Sigmoid colon (tissue), 7 donors: Measurements from ENCODE around the gene CDHR5. TPM values are rescaled to one million over a fixed set of nuclear protein-coding genes. Genes with fewer than 3 reads are reported as not detected.

Experiments used
- DNase-seq: peaks from one replicate; pipeline ENCODE4 v3.0.0-alpha.2; 2019
- H3K27ac ChIP-seq, 4 donors: fragments of 200-600 bp; sonication (generic); one replicate each; pipeline ENCODE4 v1.5.1; 2016 to 2019; ENCODE audit warnings: mild to moderate bottlenecking in 1 of 4
- H3K27me3 ChIP-seq, 3 donors: fragments of 200-600 bp; sonication (generic); one replicate each; pipeline ENCODE4 v1.5.1; 2019; ENCODE audit warnings: mild to moderate bottlenecking in 1 of 3
- H3K36me3 ChIP-seq, 4 donors: fragments of 200-600 bp; sonication (generic); one replicate each; pipeline ENCODE4 v1.5.1; 2016 to 2019
- H3K4me1 ChIP-seq, 4 donors: fragments of 200-600 bp; sonication (generic); one replicate each; pipeline ENCODE4 v1.5.1; 2017 to 2019
- H3K4me3 ChIP-seq, 4 donors: fragments of 200-600 bp; sonication (generic); one replicate each; pipeline ENCODE4 v1.5.1; 2017 to 2019; ENCODE audit warnings: mild to moderate bottlenecking in 2 of 4, moderate library complexity in 1 of 4
- H3K9me3 ChIP-seq, 4 donors: fragments of 200-600 bp in 3 of 4; sonication (generic) in 3 of 4; one replicate each; pipeline versions ENCODE4 v1.5.1 to v1.6.1; 2013 to 2019
- CTCF ChIP-seq, 4 experiments: fragments of 450-650 bp in 3 of 4; fragments of 200-600 bp in 1 of 4; IDR thresholded peaks; one replicate each; pipeline ENCODE4 v1.5.1; 2016 to 2019; ENCODE audit warnings: antibody characterized with exemption in 4 of 4, mild to moderate bottlenecking in 3 of 4, moderate library complexity in 2 of 4
- EP300 ChIP-seq, 4 donors: sonication (generic); formaldehyde crosslinking; IDR thresholded peaks; one replicate each; pipeline ENCODE4 v1.6.1; 2017; ENCODE audit warnings: antibody characterized with exemption in 4 of 4
- POLR2A ChIP-seq, 2 donors: fragments of 450-650 bp; IDR thresholded peaks; one replicate each; pipeline ENCODE4 v1.6.1; 2016; ENCODE audit warnings: antibody characterized with exemption in 2 of 2, mild to moderate bottlenecking in 2 of 2, moderate library complexity in 2 of 2
- POLR2AphosphoS5 ChIP-seq, 4 donors: sonication (generic); formaldehyde crosslinking; IDR thresholded peaks; one replicate each; pipeline ENCODE4 v1.6.1; 2017; ENCODE audit warnings: antibody characterized with exemption in 4 of 4
- WGBS, 2 donors: extraction: QIAGEN DNeasy Blood & Tissue Kit; methylation state at CpG; one replicate each; pipeline ENCODE4 v1.1.7; 2013; 5-methylcytosine and 5-hydroxymethylcytosine counted together
- intact Hi-C: fragments of 100-400 bp; cut with DNase I; formaldehyde crosslinking; loops from one replicate; pipeline ENCODE4 v1.15.1; 2023
- polyA plus RNA-seq, 3 donors: library from polyadenylated mRNA; stranded (reverse); fragments of 200-250 nt; gene quantifications; one replicate each; pipeline ENCODE4 v1.2.3, GENCODE V29; 2013
- total RNA-seq, 4 donors: library from RNA; depleted of rRNA; stranded (reverse); fragments of >200 nt; gene quantifications; one replicate each; pipeline ENCODE4 v1.1.0, GENCODE V29; 2016
- donor health status: healthy with polysubstance abuse.
- donor health status: Bipolar disorder and iron deficiency.
- donor health status: healthy.

Gene CDHR5
- total and polyA plus RNA-seq, 7 donors: 1.8 to 136 (median 18.0) TPM; not detected in 2

- Histone ChIP-seq H3K27ac (no peak overlapping the region), H3K9me3 (no peaks in the 10 kb centered on the region), H3K36me3 (peaks cover 21 to 100% (median 67%) of the 10 kb centered on the region in 4 donors), H3K27me3 (no peaks in the 10 kb centered on the region), H3K4me3 (no peak overlapping the region), H3K4me1 (no peaks in the 10 kb centered on the region)
- TF ChIP-seq CTCF (IDR thresholded peaks at IDR 0.05) (no peak), POLR2A (IDR thresholded peaks at IDR 0.05) (no peak), POLR2AphosphoS5 (IDR thresholded peaks at IDR 0.05) (no peak), EP300 (IDR thresholded peaks at IDR 0.05) (no peak)
- 97 to 98% methylated on average over 22 of the region's 22 CpGs for WGBS, 2 donors
- intact Hi-C loops: no loop called here
- DNase-seq: no peak
Measured at GRCh38 chr11:592501-592900, 32.3 kb downstream of the CDHR5 start.

GRCh38 chr11:590997-591396 lies 33.8 kb downstream of the CDHR5 start:
- Histone ChIP-seq H3K36me3 (peaks cover 21 to 100% (median 64%) of the 10 kb centered on the region in 4 donors), H3K27ac (no peak overlapping the region), H3K27me3 (no peaks in the 10 kb centered on the region), H3K4me1 (no peaks in the 10 kb centered on the region), H3K9me3 (no peaks in the 10 kb centered on the region), H3K4me3 (no peak overlapping the region)
- DNase-seq: no peak
- intact Hi-C loops: no loop called here
- WGBS, 2 donors: 83 to 90% methylated on average over 11 of the region's 11 CpGs
- TF ChIP-seq POLR2AphosphoS5 (IDR thresholded peaks at IDR 0.05) (no peak), CTCF (IDR thresholded peaks at IDR 0.05) (no peak), POLR2A (IDR thresholded peaks at IDR 0.05) (no peak), EP300 (IDR thresholded peaks at IDR 0.05) (no peak)

- Histone ChIP-seq H3K36me3 (peaks cover 21 to 93% (median 58%) of the 10 kb centered on the region in 4 donors), H3K27me3 (no peaks in the 10 kb centered on the region), H3K9me3 (no peaks in the 10 kb centered on the region), H3K27ac (no peak overlapping the region), H3K4me1 (no peaks in the 10 kb centered on the region), H3K4me3 (no peak overlapping the region)
- DNase-seq: no peak
- 95 to 96% methylated on average over 26 of the region's 26 CpGs for WGBS, 2 donors
- TF ChIP-seq EP300 (IDR thresholded peaks at IDR 0.05) (no peak), POLR2AphosphoS5 (IDR thresholded peaks at IDR 0.05) (no peak), POLR2A (IDR thresholded peaks at IDR 0.05) (no peak), CTCF (IDR thresholded peaks at IDR 0.05) (no peak)
- intact Hi-C loops: no loop called here
Measured at GRCh38 chr11:589798-590197, 35.0 kb downstream of the CDHR5 start.

- no peaks in the 10 kb centered on the region for H3K27me3 ChIP-seq
- TF ChIP-seq EP300 (IDR thresholded peaks at IDR 0.05) (no peak), POLR2AphosphoS5 (IDR thresholded peaks at IDR 0.05) (no peak), CTCF (IDR thresholded peaks at IDR 0.05) (no peak), POLR2A (IDR thresholded peaks at IDR 0.05) (no peak)
- H3K4me1 ChIP-seq: no peaks in the 10 kb centered on the region
- no peak overlapping the region for H3K27ac ChIP-seq
- H3K4me3 ChIP-seq: no peak overlapping the region
- H3K36me3 ChIP-seq: peaks cover 7 to 93% (median 58%) of the 10 kb centered on the region in 4 donors
- no peaks in the 10 kb centered on the region for H3K9me3 ChIP-seq
- WGBS, 2 donors: 57 to 76% methylated on average over 6 of the region's 6 CpGs
- intact Hi-C loops: no loop called here
- DNase-seq: no peak
Measured at GRCh38 chr11:587978-588380, 36.8 kb downstream of the CDHR5 start.

GRCh38 chr11:587546-587945 lies 37.2 kb downstream of the CDHR5 start:
- TF ChIP-seq POLR2A (IDR thresholded peaks at IDR 0.05) (no peak), POLR2AphosphoS5 (IDR thresholded peaks at IDR 0.05) (no peak), CTCF (IDR thresholded peaks at IDR 0.05) (no peak)
- Histone ChIP-seq H3K27ac (no peak overlapping the region), H3K36me3 (peaks cover 3 to 93% (median 55%) of the 10 kb centered on the region in 4 donors), H3K9me3 (no peaks in the 10 kb centered on the region), H3K4me3 (no peak overlapping the region), H3K4me1 (no peaks in the 10 kb centered on the region), H3K27me3 (no peaks in the 10 kb centered on the region)
- WGBS, 2 donors: 82 to 87% methylated on average over 8 of the region's 8 CpGs
- no peak for DNase-seq
- intact Hi-C loops: no loop called here
